ENCODE measurements around the gene ITGAE.

The ITGAE gene

DNA sequence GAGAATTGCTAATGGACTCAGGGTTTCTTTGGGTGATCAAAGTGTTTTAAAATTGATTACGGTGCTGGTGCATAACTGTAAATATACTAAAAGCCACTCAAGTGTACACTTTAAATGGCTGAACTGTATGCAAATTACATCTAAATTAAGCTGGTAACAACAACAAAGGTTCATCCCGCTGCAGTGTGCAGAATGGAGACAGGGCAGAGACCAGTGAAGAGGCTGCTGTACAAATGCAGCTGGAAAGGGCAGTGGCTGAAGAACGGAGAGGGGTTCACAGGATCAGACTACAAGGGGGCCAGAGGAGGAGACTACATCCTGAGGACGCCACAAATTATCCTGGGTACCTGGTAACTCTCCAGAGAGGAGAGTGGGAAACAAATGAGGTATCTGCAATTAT lies 9.0 kb upstream of the ITGAE start:
- H3K9me3 ChIP-seq (replicated peaks; ENCODE audit: insufficient read depth, low read length) = no peaks in the 10 kb centered on the region
- no peak overlapping the region for H2AFZ ChIP-seq (ENCODE audit: low read length)
- no peak overlapping the region for H3K9ac ChIP-seq (ENCODE audit: low read length)
- H3K79me2 ChIP-seq (ENCODE audit: low read length) = no peaks in the 10 kb centered on the region
- no peaks in the 10 kb centered on the region for H3F3A ChIP-seq (ENCODE audit: insufficient read depth, low read length)
- H3K27ac ChIP-seq (ENCODE audit: low read length) = no peak overlapping the region
- no peak for DNase-seq
- H3K4me2 ChIP-seq (ENCODE audit: low read depth, low read length) = no peak overlapping the region
- no peak overlapping the region for H3K4me3 ChIP-seq (ENCODE audit: low read length)
- TF ChIP-seq EZH2phosphoT487 (IDR thresholded peaks at IDR 0.05; ENCODE audit: low read length) = no peak
- TF ChIP-seq, protein P1, sequence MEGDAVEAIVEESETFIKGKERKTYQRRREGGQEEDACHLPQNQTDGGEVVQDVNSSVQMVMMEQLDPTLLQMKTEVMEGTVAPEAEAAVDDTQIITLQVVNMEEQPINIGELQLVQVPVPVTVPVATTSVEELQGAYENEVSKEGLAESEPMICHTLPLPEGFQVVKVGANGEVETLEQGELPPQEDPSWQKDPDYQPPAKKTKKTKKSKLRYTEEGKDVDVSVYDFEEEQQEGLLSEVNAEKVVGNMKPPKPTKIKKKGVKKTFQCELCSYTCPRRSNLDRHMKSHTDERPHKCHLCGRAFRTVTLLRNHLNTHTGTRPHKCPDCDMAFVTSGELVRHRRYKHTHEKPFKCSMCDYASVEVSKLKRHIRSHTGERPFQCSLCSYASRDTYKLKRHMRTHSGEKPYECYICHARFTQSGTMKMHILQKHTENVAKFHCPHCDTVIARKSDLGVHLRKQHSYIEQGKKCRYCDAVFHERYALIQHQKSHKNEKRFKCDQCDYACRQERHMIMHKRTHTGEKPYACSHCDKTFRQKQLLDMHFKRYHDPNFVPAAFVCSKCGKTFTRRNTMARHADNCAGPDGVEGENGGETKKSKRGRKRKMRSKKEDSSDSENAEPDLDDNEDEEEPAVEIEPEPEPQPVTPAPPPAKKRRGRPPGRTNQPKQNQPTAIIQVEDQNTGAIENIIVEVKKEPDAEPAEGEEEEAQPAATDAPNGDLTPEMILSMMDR (IDR thresholded peaks at IDR 0.05; ENCODE audit: low read length) = no peak
- no peaks in the 10 kb centered on the region for H3K4me1 ChIP-seq (ENCODE audit: low read length)
- no peaks in the 10 kb centered on the region for H3K9me2 ChIP-seq (replicated peaks; ENCODE audit: insufficient read depth, low read length)
- H4K20me1 ChIP-seq (ENCODE audit: insufficient read depth, low read length) = no peaks in the 10 kb centered on the region
- H3K36me3 ChIP-seq (replicated peaks; ENCODE audit: insufficient read depth, low read length) = no peaks in the 10 kb centered on the region
- H3K27me3 ChIP-seq (replicated peaks; ENCODE audit: insufficient read depth, low read length) = no peaks in the 10 kb centered on the region

DNA sequence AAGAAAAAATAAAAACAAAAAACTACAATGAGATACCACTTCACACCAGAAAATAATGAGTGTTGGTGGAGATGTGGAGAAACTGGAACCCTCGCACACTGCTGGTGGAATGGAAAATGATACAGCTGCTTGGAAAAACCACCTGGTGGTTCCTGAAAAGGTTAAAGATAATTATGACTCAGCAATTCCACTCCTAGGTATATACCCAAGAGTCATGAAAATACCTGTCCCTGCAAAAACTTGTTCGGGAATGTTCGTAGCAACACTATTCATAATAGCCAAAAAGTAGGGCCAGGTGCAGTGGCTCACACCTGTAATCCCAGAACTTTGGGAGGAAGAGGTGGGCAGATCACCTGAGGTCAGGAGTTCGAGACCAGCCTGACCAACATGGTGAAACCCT lies 8.1 kb upstream of the ITGAE start:
- no peak overlapping the region for H2AFZ ChIP-seq (ENCODE audit: low read length)
- no peaks in the 10 kb centered on the region for H3K9me2 ChIP-seq (replicated peaks; ENCODE audit: insufficient read depth, low read length)
- H3F3A ChIP-seq (ENCODE audit: insufficient read depth, low read length) = no peaks in the 10 kb centered on the region
- no peaks in the 10 kb centered on the region for H4K20me1 ChIP-seq (ENCODE audit: insufficient read depth, low read length)
- no peaks in the 10 kb centered on the region for H3K79me2 ChIP-seq (ENCODE audit: low read length)
- DNase-seq = no peak
- H3K9ac ChIP-seq (ENCODE audit: low read length) = no peak overlapping the region
- H3K27me3 ChIP-seq (replicated peaks; ENCODE audit: insufficient read depth, low read length) = no peaks in the 10 kb centered on the region
- H3K4me3 ChIP-seq (ENCODE audit: low read length) = no peak overlapping the region
- H3K9me3 ChIP-seq (replicated peaks; ENCODE audit: insufficient read depth, low read length) = no peaks in the 10 kb centered on the region
- no peak overlapping the region for H3K27ac ChIP-seq (ENCODE audit: low read length)
- no peaks in the 10 kb centered on the region for H3K4me1 ChIP-seq (ENCODE audit: low read length)
- TF ChIP-seq, protein P1 (IDR thresholded peaks at IDR 0.05; ENCODE audit: low read length) = no peak
- TF ChIP-seq EZH2 (optimal IDR thresholded peaks at IDR 0.05; ENCODE audit: low read depth, low read length) = no peak
- no peak for TF ChIP-seq EZH2phosphoT487 (IDR thresholded peaks at IDR 0.05; ENCODE audit: low read length)
- no peaks in the 10 kb centered on the region for H3K36me3 ChIP-seq (replicated peaks; ENCODE audit: insufficient read depth, low read length)
- H3K4me2 ChIP-seq (ENCODE audit: low read depth, low read length) = no peak overlapping the region

DNA sequence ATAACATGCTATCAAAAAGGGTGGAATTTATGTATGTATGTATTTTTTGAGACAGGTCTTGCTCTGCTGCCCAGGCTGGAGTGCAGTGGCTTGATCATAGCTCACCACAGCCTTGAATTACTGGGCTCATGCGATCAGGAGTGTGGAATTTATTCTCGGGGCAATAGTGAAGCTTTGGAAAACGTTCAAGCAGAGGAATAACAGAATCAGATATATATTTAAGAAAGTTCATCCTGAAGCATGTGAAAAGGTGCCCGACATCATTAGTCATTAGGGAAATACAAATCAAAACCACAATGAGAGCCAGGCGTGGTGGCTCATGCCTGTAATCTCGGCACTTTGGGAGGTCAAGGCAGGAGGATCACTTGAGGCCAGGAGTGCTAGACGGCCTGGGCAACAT lies 7.7 kb upstream of the ITGAE start:
- H3K27ac ChIP-seq (ENCODE audit: low read length) = no peak overlapping the region

More for the DNA sequence above, 7.7 kb upstream of the ITGAE start:
- no peak for DNase-seq
- Histone ChIP-seq H3K9ac (ENCODE audit: low read length) (no peak overlapping the region), H4K20me1 (ENCODE audit: insufficient read depth, low read length) (no peaks in the 10 kb centered on the region), H3K9me2 (replicated peaks; ENCODE audit: insufficient read depth, low read length) (no peaks in the 10 kb centered on the region), H3K4me1 (ENCODE audit: low read length) (no peaks in the 10 kb centered on the region), H3K9me3 (replicated peaks; ENCODE audit: insufficient read depth, low read length) (no peaks in the 10 kb centered on the region), H3K79me2 (ENCODE audit: low read length) (no peaks in the 10 kb centered on the region), H3K4me3 (ENCODE audit: low read length) (no peak overlapping the region), H2AFZ (ENCODE audit: low read length) (no peak overlapping the region), H3K27me3 (replicated peaks; ENCODE audit: insufficient read depth, low read length) (no peaks in the 10 kb centered on the region), H3K36me3 (replicated peaks; ENCODE audit: insufficient read depth, low read length) (no peaks in the 10 kb centered on the region), H3K4me2 (ENCODE audit: low read depth, low read length) (no peak overlapping the region), H3F3A (ENCODE audit: insufficient read depth, low read length) (no peaks in the 10 kb centered on the region)
- TF ChIP-seq EZH2 (optimal IDR thresholded peaks at IDR 0.05; ENCODE audit: low read depth, low read length) (no peak), EZH2phosphoT487 (IDR thresholded peaks at IDR 0.05; ENCODE audit: low read length) (no peak)
- TF ChIP-seq, protein P1 (IDR thresholded peaks at IDR 0.05; ENCODE audit: low read length) = no peak
